K562 (cell line): ENCODE results near the gene TMEM50B. TPM values are rescaled to one million over a fixed set of nuclear protein-coding genes. Genes with fewer than 3 reads are reported as not detected.

Experiments used
- ATAC-seq: fragments of 200-7000 bp; cut with Tn5 transposase; 3 replicates; pipeline ENCODE4 v1.9.1; 2020; ENCODE audit warnings: moderate library complexity
- BruUV-seq: library from RNA; stranded (reverse); fragments of 400-500 nt; replicated peaks from 2 replicates; lab custom pipeline; 2021; lab: Mats Ljungman, UMichigan
- CTCF ChIA-PET: fragments of 300-600 bp; formaldehyde crosslinking; extraction: SDS; loops from one replicate; lab custom pipeline; 2021; ENCODE audit warnings: low intra/inter-chr PET ratio; lab: Yijun Ruan, JAX
- POLR2A ChIA-PET: fragments of 300-600, 350-650 bp; sonication (Branson Sonifier 250); formaldehyde crosslinking; extraction: SDS; loops from one replicate; lab custom pipeline; 2021; ENCODE audit warnings: antibody characterized with exemption, inconsistent platforms; lab: Yijun Ruan, JAX
- DNase-seq, 4 experiments: peaks; one replicate each; pipeline versions ENCODE4 v3.0.0 to v3.0.0-alpha.2; 2011 to 2018; ENCODE audit warnings: low spot score in 3 of 4, mixed read lengths in 3 of 4; ENCODE audit errors: extremely low read depth in 1 of 4
- FAIRE-seq: peaks from 2 replicates; lab custom pipeline; 2011; peaks lifted over from hg19 to GRCh38; lab: Jason Lieb, UNC
- H2AFZ ChIP-seq: 2 replicates; pipeline ENCODE4 v1.6.0; 2011; ENCODE audit warnings: low read depth, low read length, control low read depth, inconsistent platforms
- H3K27ac ChIP-seq: fragments of 200-600 bp; 3 replicates; pipeline ENCODE4 v1.8.0; 2011; ENCODE audit warnings: low read depth, mild to moderate bottlenecking, control low read depth, inconsistent platforms, low read length, moderate library complexity, mixed read lengths; ENCODE audit errors: extremely low read depth
- H3K27me3 ChIP-seq, 2 experiments: fragments of 300-600 bp in 1 of 2; 2 replicates in 1 of 2; 3 replicates in 1 of 2; pipeline versions ENCODE4 v1.6.0 to v1.8.0; 2011; ENCODE audit warnings: inconsistent platforms in 2 of 2, low read length in 2 of 2, mild to moderate bottlenecking in 1 of 2, mixed read lengths in 1 of 2, moderate library complexity in 1 of 2; ENCODE audit not compliant: control insufficient read depth in 2 of 2, insufficient read depth in 2 of 2
- H3K36me3 ChIP-seq: fragments of 300-600 bp; 3 replicates; pipeline ENCODE4 v1.8.0; 2011; ENCODE audit warnings: mild to moderate bottlenecking, low read length, inconsistent platforms; ENCODE audit not compliant: control insufficient read depth, insufficient read depth
- H3K4me1 ChIP-seq, 2 experiments: fragments of 200-600 bp in 1 of 2; replicated peaks in 1 of 2; 2 replicates in 1 of 2; 3 replicates in 1 of 2; pipeline versions ENCODE4 v1.5.1 to v1.8.0; 2011; ENCODE audit warnings: inconsistent platforms in 2 of 2, low read length in 2 of 2, mild to moderate bottlenecking in 1 of 2, mixed read lengths in 1 of 2, moderate library complexity in 1 of 2; ENCODE audit not compliant: control insufficient read depth in 2 of 2, insufficient read depth in 2 of 2
- H3K4me2 ChIP-seq: 2 replicates; pipeline ENCODE4 v1.6.1; 2011; ENCODE audit warnings: low read length, control low read depth, inconsistent platforms, mixed read lengths; ENCODE audit not compliant: insufficient read depth
- H3K4me3 ChIP-seq: fragments of 200-600 bp; sonication (generic), shearing (Covaris generic); 2 replicates; pipeline ENCODE4 v1.5.1; 2016; ENCODE audit warnings: control low read depth, inconsistent platforms
- H3K79me2 ChIP-seq: fragments of 200-600 bp; 3 replicates; pipeline ENCODE4 v1.8.0; 2011; ENCODE audit warnings: low read length, inconsistent platforms; ENCODE audit not compliant: control insufficient read depth, insufficient read depth
- H3K9ac ChIP-seq, 2 experiments: 2 replicates each; pipeline versions ENCODE4 v1.6.0 to v1.6.1; 2011; ENCODE audit warnings: low read depth in 2 of 2, low read length in 2 of 2, control low read depth in 1 of 2, inconsistent platforms in 1 of 2, mild to moderate bottlenecking in 1 of 2, mixed read lengths in 1 of 2; ENCODE audit not compliant: insufficient read depth in 1 of 2
- H3K9me1 ChIP-seq: one replicate; pipeline ENCODE4 v1.6.0; 2011; ENCODE audit warnings: inconsistent platforms, mild to moderate bottlenecking, low read length, moderate library complexity; ENCODE audit not compliant: control insufficient read depth, insufficient read depth
- H3K9me3 ChIP-seq: replicated peaks from 2 replicates; pipeline ENCODE4 v1.5.1; 2011; ENCODE audit warnings: low read depth, low read length, inconsistent platforms; ENCODE audit not compliant: control insufficient read depth, insufficient read depth
- H4K20me1 ChIP-seq: replicated peaks from 2 replicates; pipeline ENCODE4 v1.6.1; 2011; ENCODE audit warnings: low read length, inconsistent platforms, mixed read lengths; ENCODE audit not compliant: control insufficient read depth, insufficient read depth
- CCNT2 ChIP-seq: IDR thresholded peaks from 2 replicates; pipeline ENCODE4 v1.6.1; 2011; ENCODE audit warnings: borderline replicate concordance, low read depth, mild to moderate bottlenecking, moderate library complexity, mixed read lengths, low read length; ENCODE audit not compliant: insufficient read length; ENCODE audit errors: extremely low read depth
- FOXP1 ChIP-seq: sonication (generic); formaldehyde crosslinking; IDR thresholded peaks from 2 replicates; pipeline ENCODE4 v1.8.0; 2022; ENCODE audit warnings: mild to moderate bottlenecking, missing genetic modification reagents
- HLTF ChIP-seq: fragments of 450-650 bp; IDR thresholded peaks from 2 replicates; pipeline ENCODE4 v1.6.1; 2016
- KAT2B ChIP-seq: IDR thresholded peaks from one replicate; pipeline ENCODE4 v1.6.1; 2012; ENCODE audit warnings: low read depth, mild to moderate bottlenecking, control low read depth, inconsistent platforms, low read length, moderate library complexity
- PHF8 ChIP-seq: fragments of 200-600 bp; sonication (generic); IDR thresholded peaks from 2 replicates; pipeline ENCODE4 v1.6.1; 2012; ENCODE audit warnings: mixed run types, mild to moderate bottlenecking, inconsistent platforms, low read length, moderate library complexity, borderline replicate concordance
- POLR2A ChIP-seq: fragments of 450-650 bp; conservative IDR thresholded peaks from 2 replicates; pipeline ENCODE4 v1.6.1; 2016
- POU5F1 ChIP-seq: fragments of 150-350 bp; IDR thresholded peaks from 2 replicates; pipeline ENCODE4 v1.6.1; 2014; ENCODE audit warnings: borderline replicate concordance, low read length, low read depth, mild to moderate bottlenecking; ENCODE audit not compliant: partially characterized antibody
- RAD51 ChIP-seq: fragments of 450-650 bp; IDR thresholded peaks from 2 replicates; pipeline ENCODE4 v1.7.1; 2016; ENCODE audit warnings: low read depth, mild to moderate bottlenecking, borderline replicate concordance
- SRSF7 ChIP-seq: fragments of 200-400 bp; formaldehyde crosslinking; optimal IDR thresholded peaks from 2 replicates; pipeline ENCODE3; 2017; ENCODE audit warnings: mild to moderate bottlenecking, low read depth, low read length
- TAF9B ChIP-seq: fragments of 450-650 bp; IDR thresholded peaks from 2 replicates; pipeline ENCODE4 v1.6.1; 2018; ENCODE audit warnings: mild to moderate bottlenecking; ENCODE audit not compliant: partially characterized antibody
- XRCC4 ChIP-seq: IDR thresholded peaks from one replicate; pipeline ENCODE4 v1.6.1; 2011; ENCODE audit not compliant: insufficient read depth, insufficient read length; ENCODE audit errors: extremely low read depth
- WGBS: fragments of 100-300 bp; shearing (Covaris generic); methylation state at CpG from one replicate; pipeline ENCODE4 v1.1.6; 2016; ENCODE audit warnings: low coverage, mixed read lengths; ENCODE audit not compliant: insufficient coverage; ENCODE audit errors: missing lambda C conversion rate; 5-methylcytosine and 5-hydroxymethylcytosine counted together
- in situ Hi-C: fragments of 300-500 bp; cut with MboI; formaldehyde crosslinking; loops from 4 replicates; pipeline ENCODE4 v1.15.0; 2018; ENCODE audit warnings: inconsistent platforms, mixed read lengths
- intact Hi-C: fragments of 100-400 bp; cut with micrococcal nuclease; formaldehyde crosslinking; loops from 2 replicates; pipeline ENCODE4 v1.14.2; 2022
- polyA plus RNA-seq, 8 experiments: library from polyadenylated mRNA; depleted of rRNA in 4 of 8; stranded (reverse) in 5 of 8; unstranded in 3 of 8; fragments of >200 nt; fragmentation: Nextera tagmentation in 2 of 8; fragmentation: Illumina TruSeq in 1 of 8; extraction: Ambion mirVana in 2 of 8; extraction: Trizol in 1 of 8; gene quantifications; 2 replicates each; pipeline versions ENCODE4 v1.2.1 to v1.2.3, GENCODE V29; 2011 to 2014; ENCODE audit warnings: inconsistent platforms in 1 of 8, missing spikeins in 1 of 8
- total RNA-seq, 7 experiments: library from RNA; depleted of rRNA in 6 of 7; stranded (reverse); fragments of >200 nt in 6 of 7; fragmentation: Illumina TruSeq in 2 of 7; extraction: Trizol in 2 of 7; gene quantifications; 2 replicates each; pipeline versions ENCODE4 v1.2.1 to v1.2.3, GENCODE V29; 2011 to 2021; ENCODE audit warnings: low replicate concordance in 1 of 7

The TMEM50B gene
- total and polyA plus RNA-seq, 9 of the 15 experiments (the other 6 are each of a cell fraction or from before 2014, with no cell fraction given), result 20.5 to 64.6 (median 28.9) TPM

DNA sequence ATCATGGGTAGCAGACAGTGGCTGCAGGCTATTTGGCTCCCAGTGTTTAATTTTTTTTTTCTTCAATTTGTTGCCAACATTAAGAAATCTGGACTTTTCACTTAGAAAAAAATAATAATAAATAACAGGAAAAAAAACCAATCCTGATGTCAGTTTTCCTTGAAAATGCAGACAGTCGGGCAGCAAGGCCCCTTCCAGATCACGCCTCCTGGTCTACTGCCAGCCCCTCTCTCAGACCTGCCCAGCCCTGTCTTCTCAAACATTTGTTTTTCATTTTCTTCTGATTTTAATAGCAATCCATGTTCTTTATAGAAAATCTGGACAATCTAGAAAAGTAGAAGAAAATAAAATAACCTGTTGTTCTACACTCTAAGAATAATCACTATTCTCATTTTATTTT is 61.1 kb downstream of the TMEM50B start:
- Histone ChIP-seq H3K9ac (no peak overlapping the region), H3K9me1 (no peaks in the 10 kb centered on the region), H3K4me2 (no peak overlapping the region), H3K79me2 (no peaks in the 10 kb centered on the region), H3K27me3 (no peaks in the 10 kb centered on the region), H3K4me1 (no peaks in the 10 kb centered on the region), H3K4me3 (no peak overlapping the region), H3K36me3 (peaks cover 59% of the 10 kb centered on the region), H3K9me3 (no peaks in the 10 kb centered on the region), H4K20me1 (0 out of 2 replicates have a peak, but pooled peaks cover 3% of the 10 kb centered on the region), H3K27ac (no peak overlapping the region), H2AFZ (no peak overlapping the region)
- ATAC-seq (no peak), FAIRE-seq (no peak), DNase-seq (no peak)
- ChIA-PET POLR2A (interaction anchor here (0.5 to 0.6 kb wide), 2 partner anchors 18 to 533 kb away, joined by 3 read pairs; no protein-coding TSS in a partner anchor), CTCF (no interaction called here)
- intact Hi-C loops, result no loop called here
- TF ChIP-seq KAT2B (no peak), TAF9B (no peak), XRCC4 (no peak), RAD51 (no peak), POU5F1 (no peak), FOXP1 (CRISPR knock-in tag) (no peak), HLTF (no peak), SRSF7 (no peak), POLR2A (no peak), CCNT2 (no peak), PHF8 (no peak)
- BruUV-seq, result no TSS peak
- in situ Hi-C loops, result no loop called here
- WGBS, result 88% methylated on average over 2 of the region's 2 CpGs
